GM11168 (cell line): ENCODE measurements around the gene CMSS1.

Experiments used
- in situ Hi-C: fragments of 300-500 bp; cut with MboI; formaldehyde crosslinking; loops from one replicate; pipeline ENCODE4 v1.12.0; 2022; ENCODE audit warnings: low sequenced_read_pairs; ENCODE audit not compliant: unreplicated experiment

CMSS1 gene

GRCh38 chr3:99871231-99872045 lies 53.8 kb downstream of the CMSS1 start:
- in situ Hi-C loops, result no loop called here

GRCh38 chr3:99872923-99873254 lies 55.2 kb downstream of the CMSS1 start:
- in situ Hi-C loops, result no loop called here

- in situ Hi-C loops, result no loop called here
Measured at GRCh38 chr3:99873269-99874102, 55.8 kb downstream of the CMSS1 start.

GRCh38 chr3:99874237-99875002 lies 56.8 kb downstream of the CMSS1 start:
- in situ Hi-C loops, result no loop called here

- in situ Hi-C loops, result no loop called here
Measured at GRCh38 chr3:99875581-99875928, 57.9 kb downstream of the CMSS1 start.

- in situ Hi-C loops, result no loop called here
Measured at GRCh38 chr3:99875929-99876841, 58.5 kb downstream of the CMSS1 start.

- in situ Hi-C loops, result no loop called here
Measured at GRCh38 chr3:99877031-99877579, 59.4 kb downstream of the CMSS1 start.

GRCh38 chr3:99878005-99878404 lies 60.3 kb downstream of the CMSS1 start:
- in situ Hi-C loops, result no loop called here

GRCh38 chr3:99879275-99879674 lies 61.6 kb downstream of the CMSS1 start:
- in situ Hi-C loops, result no loop called here

GRCh38 chr3:99881121-99881524 lies 63.5 kb downstream of the CMSS1 start:
- in situ Hi-C loops, result no loop called here

- in situ Hi-C loops, result no loop called here
Measured at GRCh38 chr3:99882436-99883137, 64.9 kb downstream of the CMSS1 start.

- in situ Hi-C loops, result no loop called here
Measured at GRCh38 chr3:99883138-99883461, 65.4 kb downstream of the CMSS1 start.

- in situ Hi-C loops, result no loop called here
Measured at GRCh38 chr3:99883693-99884092, 66.0 kb downstream of the CMSS1 start.

- in situ Hi-C loops, result no loop called here
Measured at GRCh38 chr3:99884484-99884883, 66.8 kb downstream of the CMSS1 start.

- in situ Hi-C loops, result no loop called here
Measured at GRCh38 chr3:99885085-99885484, 67.4 kb downstream of the CMSS1 start.

GRCh38 chr3:99885851-99886250 lies 68.2 kb downstream of the CMSS1 start:
- in situ Hi-C loops, result no loop called here

GRCh38 chr3:99891610-99892285 lies 74.1 kb downstream of the CMSS1 start:
- in situ Hi-C loops, result no loop called here

- in situ Hi-C loops, result no loop called here
Measured at GRCh38 chr3:99892332-99892731, 74.7 kb downstream of the CMSS1 start.
